IMR-90 (cell line): ENCODE results near the gene PRDM9. TPM values are rescaled to one million over a fixed set of nuclear protein-coding genes. Genes with fewer than 3 reads are reported as not detected.

ENCODE experiments used
- ATAC-seq: fragments of 200-7000 bp; cut with Tn5 transposase; 2 replicates; pipeline ENCODE4 v1.9.1; 2020; ENCODE audit warnings: low read depth, mild to moderate bottlenecking, moderate library complexity
- BruUV-seq: library from RNA; stranded (reverse); fragments of 400-500 nt; replicated peaks from 2 replicates; lab custom pipeline; 2021; lab: Mats Ljungman, UMichigan
- CTCF ChIA-PET: fragments of 300-600 bp; formaldehyde crosslinking; extraction: SDS; loops from one replicate; lab custom pipeline; 2021; ENCODE audit warnings: antibody characterized with exemption; lab: Yijun Ruan, JAX
- POLR2A ChIA-PET: fragments of 300-600 bp; sonication (Branson Sonifier 250); formaldehyde crosslinking; loops from one replicate; lab custom pipeline; 2022; ENCODE audit warnings: antibody characterized with exemption; ENCODE audit not compliant: unreplicated experiment; lab: Charles Lee
- DNase-seq: peaks from one replicate; pipeline ENCODE4 v3.0.0; 2013
- H2AFZ ChIP-seq: replicated peaks from 2 replicates; pipeline ENCODE3; 2013; ENCODE audit warnings: low read length, mild to moderate bottlenecking; ENCODE audit not compliant: poor library complexity
- H2AK5ac ChIP-seq: 2 replicates; pipeline ENCODE4 v1.6.1; 2013; ENCODE audit warnings: low read depth, low read length, inconsistent platforms
- H2AK9ac ChIP-seq: replicated peaks from 2 replicates; pipeline ENCODE3; 2013; ENCODE audit warnings: mild to moderate bottlenecking, low read depth, low read length, moderate library complexity; ENCODE audit not compliant: poor library complexity
- H2BK120ac ChIP-seq: 2 replicates; pipeline ENCODE4 v1.6.1; 2013; ENCODE audit warnings: low read depth, low read length, inconsistent platforms
- H2BK15ac ChIP-seq: 3 replicates; pipeline ENCODE4 v1.6.1; 2013; ENCODE audit warnings: low read depth, low read length, inconsistent platforms
- H2BK20ac ChIP-seq: 2 replicates; pipeline ENCODE4 v1.6.1; 2013; ENCODE audit warnings: low read depth, mild to moderate bottlenecking, inconsistent platforms, low read length, moderate library complexity
- H2BK5ac ChIP-seq: 2 replicates; pipeline ENCODE4 v1.6.1; 2013; ENCODE audit warnings: mild to moderate bottlenecking, low read depth, low read length, inconsistent platforms; ENCODE audit not compliant: poor library complexity, severe bottlenecking
- H3K14ac ChIP-seq: replicated peaks from 2 replicates; pipeline ENCODE4 v1.6.1; 2013; ENCODE audit warnings: low read depth, low read length, inconsistent platforms
- H3K18ac ChIP-seq: 2 replicates; pipeline ENCODE4 v1.6.1; 2013; ENCODE audit warnings: low read depth, low read length, control low read depth
- H3K23ac ChIP-seq: 2 replicates; pipeline ENCODE4 v1.6.1; 2013; ENCODE audit warnings: low read depth, low read length, inconsistent platforms
- H3K27ac ChIP-seq: 2 replicates; pipeline ENCODE4 v1.5.1; 2013; ENCODE audit warnings: mild to moderate bottlenecking, control low read depth, low read length; ENCODE audit not compliant: insufficient read depth
- H3K27me3 ChIP-seq: 2 replicates; pipeline ENCODE4 v1.6.1; 2013; ENCODE audit warnings: low read length; ENCODE audit not compliant: control insufficient read depth, insufficient read depth
- H3K36me3 ChIP-seq: 2 replicates; pipeline ENCODE4 v1.6.1; 2013; ENCODE audit warnings: low read length, mixed read lengths; ENCODE audit not compliant: control insufficient read depth, insufficient read depth
- H3K4ac ChIP-seq: 2 replicates; pipeline ENCODE4 v1.6.1; 2013; ENCODE audit warnings: low read depth, low read length, inconsistent platforms
- H3K4me1 ChIP-seq: 2 replicates; pipeline ENCODE4 v1.6.1; 2013; ENCODE audit warnings: low read length, mixed read lengths; ENCODE audit not compliant: control insufficient read depth, insufficient read depth
- H3K4me2 ChIP-seq: 2 replicates; pipeline ENCODE4 v1.6.1; 2013; ENCODE audit warnings: low read depth, mild to moderate bottlenecking, control low read depth, low read length, moderate library complexity
- H3K4me3 ChIP-seq: 2 replicates; pipeline ENCODE4 v1.5.1; 2013; ENCODE audit warnings: low read depth, mild to moderate bottlenecking, control low read depth, low read length, moderate library complexity; ENCODE audit not compliant: insufficient read depth
- H3K56ac ChIP-seq: 2 replicates; pipeline ENCODE4 v1.6.1; 2013; ENCODE audit warnings: low read length, inconsistent platforms; ENCODE audit not compliant: insufficient read depth; ENCODE audit errors: extremely low read depth
- H3K79me1 ChIP-seq, 2 experiments: 2 replicates each; pipeline ENCODE4 v1.6.1; 2013; ENCODE audit warnings: low read length in 2 of 2, inconsistent platforms in 1 of 2, low read depth in 1 of 2
- H3K9ac ChIP-seq: 2 replicates; pipeline ENCODE4 v1.6.1; 2013; ENCODE audit warnings: low read depth, low read length, control low read depth
- H3K9me1 ChIP-seq: 2 replicates; pipeline ENCODE4 v1.6.1; 2013; ENCODE audit warnings: low read length, inconsistent platforms; ENCODE audit not compliant: insufficient read depth
- H3K9me3 ChIP-seq: 2 replicates; pipeline ENCODE4 v1.6.1; 2013; ENCODE audit warnings: low read length; ENCODE audit not compliant: control insufficient read depth, insufficient read depth
- H4K20me1 ChIP-seq: 2 replicates; pipeline ENCODE4 v1.6.1; 2013; ENCODE audit warnings: low read length, inconsistent platforms; ENCODE audit not compliant: insufficient read depth
- H4K5ac ChIP-seq: 2 replicates; pipeline ENCODE4 v1.6.1; 2013; ENCODE audit warnings: mild to moderate bottlenecking, low read depth, low read length, control low read depth
- H4K8ac ChIP-seq, 2 experiments: 2 replicates each; pipeline ENCODE4 v1.6.1; 2013; ENCODE audit warnings: low read depth in 2 of 2, low read length in 2 of 2, control low read depth in 1 of 2, inconsistent platforms in 1 of 2
- H4K91ac ChIP-seq: 2 replicates; pipeline ENCODE4 v1.6.1; 2013; ENCODE audit warnings: low read depth, low read length, inconsistent platforms; ENCODE audit not compliant: insufficient read depth
- MAFK ChIP-seq: IDR thresholded peaks from 2 replicates; pipeline ENCODE4 v1.6.1; 2012; ENCODE audit warnings: low read depth, low read length, improper control_type of control experiment
- NFE2L2 ChIP-seq: fragments of 150-350 bp; IDR thresholded peaks from 2 replicates; pipeline ENCODE4 v1.6.1; 2016; ENCODE audit warnings: low read depth, mild to moderate bottlenecking, low read length
- POLR2A ChIP-seq: IDR thresholded peaks from 2 replicates; pipeline ENCODE4 v1.6.1; 2012; ENCODE audit warnings: mild to moderate bottlenecking, low read depth, low read length
- dilution Hi-C: fragments of 300-500 bp; cut with HindIII; formaldehyde crosslinking; loops from one replicate; pipeline ENCODE4 v1.14.3; 2018; ENCODE audit warnings: low sequenced_read_pairs; ENCODE audit not compliant: unreplicated experiment
- in situ Hi-C: fragments of 300-500 bp; cut with MboI; formaldehyde crosslinking; loops from 3 replicates; pipeline ENCODE4 v1.14.3; 2019; ENCODE audit warnings: low sequenced_read_pairs, inconsistent platforms, mixed read lengths
- intact Hi-C: fragments of 100-400 bp; cut with micrococcal nuclease; formaldehyde crosslinking; loops from 2 replicates; pipeline ENCODE4 v1.10.0; 2022
- polyA plus RNA-seq, 3 experiments: library from polyadenylated mRNA; depleted of rRNA; stranded (reverse); fragments of >200 nt; gene quantifications; 2 replicates each; pipeline ENCODE4 v1.2.3, GENCODE V29; 2012; ENCODE audit warnings: low replicate concordance in 1 of 3
- total RNA-seq: library from RNA; depleted of rRNA; stranded (reverse); fragments of >200 nt; gene quantifications from 2 replicates; pipeline ENCODE4 v1.2.3, GENCODE V29; 2012

Gene PRDM9
- total and polyA plus RNA-seq, 2 of the 4 experiments (the other 2 are of a cell fraction) = not detected

DNA sequence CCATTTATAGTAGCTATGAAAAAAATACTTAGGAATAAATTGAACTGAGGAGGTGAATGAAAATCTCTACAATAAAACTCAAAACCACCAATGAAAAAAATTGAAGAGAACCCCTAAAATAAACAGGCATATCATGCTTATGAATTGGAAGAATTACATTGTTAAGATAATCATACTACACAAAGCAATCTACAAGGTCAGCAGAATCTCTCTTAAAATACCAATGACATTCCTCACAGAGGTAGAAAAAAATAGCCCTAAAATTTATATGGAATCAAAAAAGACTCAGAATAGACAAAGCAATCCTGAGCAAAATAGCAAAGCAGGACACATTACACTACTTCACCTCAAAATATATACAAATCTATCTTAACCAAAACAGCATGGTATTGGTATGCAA is 23.2 kb downstream of the PRDM9 start:
- Histone ChIP-seq H2BK120ac (no peak overlapping the region), H3K4me2 (no peak overlapping the region), H3K79me1 (no peaks in the 10 kb centered on the region), H3K4me3 (no peak overlapping the region), H3K23ac (no peak overlapping the region), H2BK15ac (no peak overlapping the region), H3K27me3 (no peaks in the 10 kb centered on the region), H3K9me3 (peaks cover 7% of the 10 kb centered on the region), H4K20me1 (no peaks in the 10 kb centered on the region), H3K9me1 (no peaks in the 10 kb centered on the region), H3K36me3 (no peaks in the 10 kb centered on the region), H2BK5ac (no peak overlapping the region), H4K8ac (no peak overlapping the region), H4K91ac (no peak overlapping the region), H3K9ac (no peak overlapping the region), H3K56ac (no peak overlapping the region), H2AFZ (no peak overlapping the region), H2AK5ac (no peak overlapping the region), H3K18ac (no peak overlapping the region), H3K27ac (no peak overlapping the region), H4K5ac (no peak overlapping the region), H2AK9ac (no peak overlapping the region), H3K14ac (no peak overlapping the region), H3K4ac (no peak overlapping the region), H2BK20ac (no peak overlapping the region), H3K4me1 (no peaks in the 10 kb centered on the region)
- dilution Hi-C loops (no loop called here), intact Hi-C loops (no loop called here), in situ Hi-C loops (no loop called here)
- DNase-seq = no peak
- TF ChIP-seq POLR2A (no peak), NFE2L2 (no peak), MAFK (peak; percentile 50)
- ChIA-PET POLR2A (no interaction called here), CTCF (no interaction called here)
- no peak for ATAC-seq
- no TSS peak for BruUV-seq
